GM18858 (cell line): ENCODE measurements around the gene LYSMD1.

ENCODE experiments used
- ATAC-seq: cut with Tn5 transposase; IDR thresholded peaks from one replicate; pipeline ENCODE4 v1.9.1; 2021; ENCODE audit not compliant: unreplicated experiment

The LYSMD1 gene

GRCh38 chr1:151142411-151143056 is 23.2 kb downstream of the LYSMD1 start:
- no peak for ATAC-seq

GRCh38 chr1:151137789-151138188 is 27.9 kb downstream of the LYSMD1 start:
- no peak for ATAC-seq

- no peak for ATAC-seq
These were observed 30.0 kb downstream of the LYSMD1 start for GRCh38 chr1:151135433-151136385.

- ATAC-seq: no peak
These were observed 30.7 kb downstream of the LYSMD1 start for GRCh38 chr1:151134991-151135390.

- no peak for ATAC-seq
These were observed 31.3 kb downstream of the LYSMD1 start for GRCh38 chr1:151134396-151134795.

GRCh38 chr1:151133018-151133806 is 32.5 kb downstream of the LYSMD1 start:
- no peak for ATAC-seq

- ATAC-seq: no peak
These were observed 33.2 kb downstream of the LYSMD1 start for GRCh38 chr1:151132335-151133017.

- ATAC-seq: no peak
These were observed 33.9 kb downstream of the LYSMD1 start for GRCh38 chr1:151131701-151132334.

GRCh38 chr1:151130987-151131586 is 34.6 kb downstream of the LYSMD1 start:
- no peak for ATAC-seq

GRCh38 chr1:151128800-151129199 is 36.9 kb downstream of the LYSMD1 start:
- ATAC-seq: no peak

- ATAC-seq: no peak
These were observed 40.8 kb downstream of the LYSMD1 start for GRCh38 chr1:151124763-151125403.

- no peak for ATAC-seq
These were observed 51.8 kb downstream of the LYSMD1 start for GRCh38 chr1:151113877-151114276.
